Adrenal gland (tissue), 19 donors: ENCODE results near the gene ZNF808. TPM values are rescaled to one million over a fixed set of nuclear protein-coding genes. Genes with fewer than 3 reads are reported as not detected.
A peak's percentile ranks its signal among the peaks of the same experiment; 100 is the strongest.
"Not testable (repeated sequence)": the region's sequence is repeated elsewhere in the genome, so short reads cannot be mapped to it uniquely, and the experiment has no call there.

ENCODE experiments used
- DNase-seq, 7 donors: peaks; one replicate each; pipeline ENCODE4 v3.0.0-alpha.2; 2019 to 2020
- H3K27ac ChIP-seq, 5 donors: fragments of 200-600 bp; sonication (generic) in 4 of 5; 1 replicate in 3 of 5; 2 replicates in 2 of 5; pipeline versions ENCODE4 v1.5.1 to v1.8.0; 2016 to 2020; ENCODE audit warnings: mild to moderate bottlenecking in 1 of 5
- H3K27me3 ChIP-seq: fragments of 200-600 bp; 2 replicates; pipeline ENCODE4 v1.8.0; 2021
- H3K36me3 ChIP-seq, 2 donors: fragments of 200-600 bp; replicated peaks in 1 of 2; 1 replicate in 1 of 2; 2 replicates in 1 of 2; pipeline versions ENCODE4 v1.5.1 to v1.8.0; 2018 to 2022
- H3K4me1 ChIP-seq, 2 donors: fragments of 200-600 bp; replicated peaks in 1 of 2; 1 replicate in 1 of 2; 2 replicates in 1 of 2; pipeline versions ENCODE4 v1.5.1 to v1.8.0; 2018 to 2021
- H3K4me3 ChIP-seq, 4 donors: fragments of 200-600 bp; sonication (generic) in 3 of 4; one replicate each; pipeline ENCODE4 v1.5.1; 2016 to 2018
- H3K9me3 ChIP-seq, 3 donors: fragments of 200-600 bp; sonication (generic) in 1 of 3; replicated peaks in 1 of 3; 1 replicate in 2 of 3; 2 replicates in 1 of 3; pipeline versions ENCODE4 v1.5.1 to v1.8.0; 2016 to 2021
- CTCF ChIP-seq, 6 experiments: fragments of 450-650 bp in 4 of 6; fragments of 200-600 bp in 2 of 6; sonication (generic) in 1 of 6; IDR thresholded peaks; 1 replicate in 5 of 6; 2 replicates in 1 of 6; pipeline versions ENCODE4 v1.5.1 to v1.8.0; 2016 to 2021; ENCODE audit warnings: antibody characterized with exemption in 6 of 6, mild to moderate bottlenecking in 2 of 6, moderate library complexity in 1 of 6
- POLR2A ChIP-seq, 2 donors: fragments of 450-650 bp; IDR thresholded peaks; one replicate each; pipeline ENCODE4 v1.6.1; 2017; ENCODE audit warnings: antibody characterized with exemption in 2 of 2, mild to moderate bottlenecking in 2 of 2, moderate library complexity in 1 of 2
- WGBS, 4 donors: extraction: QIAGEN DNeasy Blood & Tissue Kit in 2 of 4; methylation state at CpG; one replicate each; pipeline versions ENCODE4 v1.1.5 to v1.1.7; 2013 to 2017; 5-methylcytosine and 5-hydroxymethylcytosine counted together
- intact Hi-C, 2 donors: fragments of 100-400 bp; cut with DNase I; formaldehyde crosslinking; loops; one replicate each; pipeline versions ENCODE4 v1.14.1 to v1.15.0; 2022 to 2023
- long read RNA-seq, 10 donors: library from polyadenylated mRNA in 3 of 10; unstranded in 2 of 10; stranded (forward) in 1 of 10; transcript quantifications; one replicate each; pipeline ENCODE4 v2.0.0 and lab custom pipeline, GENCODE V29; 2021 to 2026
- polyA plus RNA-seq, 3 donors: library from polyadenylated mRNA; stranded (reverse); fragments of 200-250 nt in 2 of 3; fragments of 350-450 nt in 1 of 3; fragmentation: Illumina TruSeq in 1 of 3; extraction: RNeasy Lipid Tissue Mini Kit (QIAGEN cat#74804) in 1 of 3; gene quantifications; one replicate each; pipeline ENCODE4 v1.2.3, GENCODE V29; 2013 to 2014
- total RNA-seq, 9 donors: library from RNA; depleted of rRNA in 4 of 9; stranded (reverse); fragments of >200 nt in 4 of 9; fragments of 120-200 nt in 1 of 9; fragmentation: NEBNext Ultra II Directional in 1 of 9; extraction: Animal tissue kit (Norgen Biotek cat#: 25700) in 1 of 9; gene quantifications; one replicate each; pipeline versions ENCODE4 v1.1.0 to v1.2.4, GENCODE V29; 2013 to 2023
- donor health status: healthy with polysubstance abuse.
- donor health status: Bipolar disorder and iron deficiency.
- donor health status: DM: yes; HTN: yes; CAD: no.
- donor health status: DM: no; HTN: no; CAD: no.
- donor health status: DM: no; HTN: no; CAD: no.
- donor health status: DM: yes; HTN: yes; CAD: no.

Gene ZNF808
- total RNA-seq: 10 to 100 TPM in 7 of 9 donors, 1 to 10 TPM in 2; 7.6 to 28.8 (median 14.6) TPM
- 1 to 10 TPM; 1.6 to 7.2 (median 6.0) TPM for polyA plus RNA-seq
- long read RNA-seq, donor 1, partial matches to known transcripts: 33 of 40 reads
- long read RNA-seq, donor 1, other reads (novel, unspliced or antisense): 7 of 40 reads
- long read RNA-seq, donor 2, partial matches to known transcripts: 0 of 2 reads
- long read RNA-seq, donor 2, other reads (novel, unspliced or antisense): 0 of 2 reads
- long read RNA-seq, donor 3: 0 reads
- long read RNA-seq, donor 4, partial matches to known transcripts: 2 of 4 reads
- long read RNA-seq, donor 4, other reads (novel, unspliced or antisense): 2 of 4 reads
- long read RNA-seq, donor 5, partial matches to known transcripts: 0 of 2 reads
- long read RNA-seq, donor 5, other reads (novel, unspliced or antisense): 0 of 2 reads
- long read RNA-seq, donor 6, partial matches to known transcripts: 0 of 1 reads
- long read RNA-seq, donor 6, other reads (novel, unspliced or antisense): 1 of 1 reads
- long read RNA-seq, donor 7: 0 reads
- long read RNA-seq, donor 8: 0 reads
- long read RNA-seq, donor 9: 0 reads
- long read RNA-seq, donor 10: 0 reads

- 0 to 1% (median 0%) methylated on average over 16 to 54 of the region's 54 CpGs for WGBS, 4 donors
These were observed at the start of gene ZNF808 for GRCh38 chr19:52527134-52527955. ZNF808 (plus strand) TSS chr19:52527668; CDS start chr19:52543285, 15,617 bp downstream.

GRCh38 chr19:52484111-52484743, 43.2 kb upstream of the ZNF808 start:
- not testable (repeated sequence) for H3K4me3 ChIP-seq, H3K27me3 ChIP-seq, H3K4me1 ChIP-seq, H3K27ac ChIP-seq, H3K36me3 ChIP-seq, DNase-seq
- WGBS, 4 donors: 46 to 54% (median 49%) methylated on average over 4 to 7 of the region's 7 CpGs
- peaks cover 0 to 17% (median 0%) of the 10 kb centered on the region in 3 donors for H3K9me3 ChIP-seq
- intact Hi-C loops: loop anchor here in 1 of 2 donors (10.0 kb wide), 1 partner anchor 741 kb away; no protein-coding TSS in a partner anchor

More at GRCh38 chr19:52527134-52527955, at the start of gene ZNF808:
- peak; percentile 27 to 69 for TF ChIP-seq POLR2A (IDR thresholded peaks at IDR 0.05)
- TF ChIP-seq CTCF (IDR thresholded peaks at IDR 0.05): peak; percentile 54 to 83 (median 76)
- Histone ChIP-seq H3K9me3 (no peaks in the 10 kb centered on the region), H3K27me3 (no peaks in the 10 kb centered on the region), H3K4me1 (peaks cover 12 to 13% of the 10 kb centered on the region in 2 donors), H3K36me3 (no peaks in the 10 kb centered on the region), H3K4me3 (peak within 1 kb of the TSS in 3 of 4 donors; percentile 68 to 92 (median 73)), H3K27ac (peak within 1 kb of the TSS; percentile 72 to 96 (median 90))
- intact Hi-C loops: no loop called here
- peak; percentile 96 to 98 (median 98) for DNase-seq

GRCh38 chr19:52485064-52485463, 42.4 kb upstream of the ZNF808 start:
- H3K36me3 ChIP-seq, H3K27ac ChIP-seq, H3K27me3 ChIP-seq, H3K4me3 ChIP-seq, DNase-seq, H3K4me1 ChIP-seq: not testable (repeated sequence)
- intact Hi-C loops: loop anchor here in 1 of 2 donors (10.0 kb wide), 1 partner anchor 740 kb away; no protein-coding TSS in a partner anchor
- peaks cover 0 to 15% (median 0%) of the 10 kb centered on the region in 3 donors for H3K9me3 ChIP-seq
- 43 to 57% (median 48%) methylated on average over 7 of the region's 7 CpGs for WGBS, 4 donors

- H3K4me3 ChIP-seq, H3K4me1 ChIP-seq, H3K27ac ChIP-seq, H3K27me3 ChIP-seq, H3K36me3 ChIP-seq, DNase-seq: not testable (repeated sequence)
- peaks cover 0 to 13% (median 0%) of the 10 kb centered on the region in 3 donors for H3K9me3 ChIP-seq
- intact Hi-C loops: loop anchor here in 1 of 2 donors (10.0 kb wide), 1 partner anchor 739 kb away; no protein-coding TSS in a partner anchor
- WGBS, 4 donors: 8 to 12% (median 11%) methylated on average over 7 to 8 of the region's 8 CpGs
These were observed 41.8 kb upstream of the ZNF808 start for GRCh38 chr19:52485561-52486240.
